Pancreas (tissue), 10 donors: ENCODE measurements around the gene DNAJC15. TPM values are rescaled to one million over a fixed set of nuclear protein-coding genes. Genes with fewer than 3 reads are reported as not detected.

Experiments
- ATAC-seq, 4 donors: fragments of 200-7000 bp; cut with Tn5 transposase; one replicate each; pipeline versions ENCODE4 v1.8.0 to v1.9.1; 2020; ENCODE audit warnings: mild to moderate bottlenecking in 4 of 4, moderate library complexity in 4 of 4
- DNase-seq, 6 donors: peaks; one replicate each; pipeline ENCODE4 v3.0.0-alpha.2; 2020
- FAIRE-seq: peaks from 2 replicates; lab custom pipeline; 2012; peaks lifted over from hg19 to GRCh38; lab: Jason Lieb, UNC
- H3K27ac ChIP-seq, 4 donors: fragments of 200-600 bp; sonication (generic); 1 replicate in 3 of 4; 2 replicates in 1 of 4; pipeline versions ENCODE4 v1.5.0 to v1.8.0; 2020
- H3K27me3 ChIP-seq, 4 donors: fragments of 200-600 bp; one replicate each; pipeline ENCODE4 v1.8.0; 2021
- H3K36me3 ChIP-seq, 3 donors: fragments of 200-600 bp; sonication (generic) in 1 of 3; one replicate each; pipeline versions ENCODE4 v1.5.0 to v1.8.0; 2020 to 2021
- H3K4me1 ChIP-seq, 3 donors: fragments of 200-600 bp; one replicate each; pipeline ENCODE4 v1.8.0; 2021
- H3K4me3 ChIP-seq, 4 donors: fragments of 200-600 bp; sonication (generic) in 2 of 4; one replicate each; pipeline versions ENCODE4 v1.5.0 to v1.8.0; 2020 to 2021
- H3K9me3 ChIP-seq, 4 donors: fragments of 200-600 bp; one replicate each; pipeline ENCODE4 v1.8.0; 2021
- CTCF ChIP-seq, 4 donors: fragments of 200-600 bp; sonication (generic) in 3 of 4; IDR thresholded peaks; one replicate each; pipeline versions ENCODE4 v1.5.0 to v1.8.0; 2021; ENCODE audit warnings: antibody characterized with exemption in 4 of 4
- WGBS, 2 donors: extraction: QIAGEN DNeasy Blood & Tissue Kit; methylation state at CpG; one replicate each; pipeline ENCODE4 v1.1.7; 2013; 5-methylcytosine and 5-hydroxymethylcytosine counted together
- intact Hi-C, 3 donors: fragments of 100-400 bp; cut with DNase I; formaldehyde crosslinking; loops; one replicate each; pipeline versions ENCODE4 v1.11.1 to v1.14.2; 2022
- polyA plus RNA-seq, 2 donors: library from polyadenylated mRNA; stranded (reverse); fragments of 200-250 nt; gene quantifications; one replicate each; pipeline ENCODE4 v1.2.3, GENCODE V29; 2013
- total RNA-seq, 6 donors: library from RNA; stranded (reverse); fragmentation: NEBNext Ultra II Directional in 4 of 6; extraction: Animal tissue kit (Norgen Biotek cat#: 25700) in 4 of 6; gene quantifications; one replicate each; pipeline versions ENCODE4 v1.2.1 to v1.2.4, GENCODE V29; 2021 to 2023
- donor health status: healthy with polysubstance abuse.
- donor health status: DM: no; HTN: no; CAD: no; lungs with moderate emphysema.
- donor health status: DM: no; HTN: no; CAD: no.
- donor health status: control.
- donor health status: control.
- donor health status: Bipolar disorder and iron deficiency.
- donor health status: DM: yes; HTN: yes; CAD: no.
- donor health status: DM: no; HTN: no; CAD: no.
- donor health status: DM: no; HTN: no; CAD: no.
- donor health status: DM: yes; HTN: yes; CAD: no.

The DNAJC15 gene
- total and polyA plus RNA-seq, 8 donors, result 5.2 to 10.2 (median 6.8) TPM

GRCh38 chr13:43077046-43077445 is 53.7 kb downstream of the DNAJC15 start:
- ATAC-seq (peak in 2 of 4 donors; percentile 16 to 44), FAIRE-seq (no peak), DNase-seq (no peak)
- H3K27me3 ChIP-seq, result no peaks in the 10 kb centered on the region
- no peak for TF ChIP-seq CTCF (IDR thresholded peaks at IDR 0.05)
- no peak overlapping the region for H3K27ac ChIP-seq
- intact Hi-C loops, result no loop called here
- WGBS, 2 donors, result 25 to 41% methylated on average over 1 of the region's 1 CpG
- H3K9me3 ChIP-seq, result no peaks in the 10 kb centered on the region
- peaks cover 6 to 11% (median 6%) of the 10 kb centered on the region in 3 donors for H3K4me1 ChIP-seq
- no peak overlapping the region for H3K4me3 ChIP-seq
- H3K36me3 ChIP-seq, result no peaks in the 10 kb centered on the region

- Histone ChIP-seq H3K36me3 (no peaks in the 10 kb centered on the region), H3K27ac (no peak overlapping the region), H3K4me1 (peaks cover 6 to 11% (median 6%) of the 10 kb centered on the region in 3 donors), H3K9me3 (no peaks in the 10 kb centered on the region), H3K4me3 (no peak overlapping the region), H3K27me3 (no peaks in the 10 kb centered on the region)
- 95 to 100% methylated on average over 1 of the region's 1 CpG for WGBS, 2 donors
- intact Hi-C loops, result no loop called here
- DNase-seq, result no peak
- FAIRE-seq, result no peak
- no peak for TF ChIP-seq CTCF (IDR thresholded peaks at IDR 0.05)
- peak in 1 of 4 donors; percentile 11 for ATAC-seq
Measured at GRCh38 chr13:43077461-43077860, 54.1 kb downstream of the DNAJC15 start.

DNA sequence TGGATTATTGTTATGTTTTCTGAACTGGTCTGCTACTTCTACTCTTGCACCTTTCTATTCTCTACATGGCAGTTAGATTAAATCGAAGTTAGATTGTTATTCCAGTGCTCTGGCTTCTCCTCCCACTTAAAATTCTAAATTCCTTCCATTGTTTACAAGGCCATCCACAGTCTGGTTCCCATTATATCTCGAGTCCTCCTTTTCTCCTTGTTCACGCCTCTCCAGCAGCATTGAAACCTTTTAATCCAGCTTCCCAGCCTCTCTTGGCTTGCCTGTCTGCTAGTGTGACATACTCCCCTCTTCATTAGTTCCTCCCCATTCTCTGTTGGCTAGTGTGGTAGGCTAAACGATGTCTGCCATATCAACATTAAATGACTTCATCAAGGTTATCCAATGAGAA is 54.5 kb downstream of the DNAJC15 start:
- FAIRE-seq (no peak), ATAC-seq (no peak), DNase-seq (no peak)
- Histone ChIP-seq H3K36me3 (no peaks in the 10 kb centered on the region), H3K9me3 (no peaks in the 10 kb centered on the region), H3K4me1 (peaks cover 6 to 11% (median 6%) of the 10 kb centered on the region in 3 donors), H3K4me3 (no peak overlapping the region), H3K27me3 (no peaks in the 10 kb centered on the region), H3K27ac (no peak overlapping the region)
- TF ChIP-seq CTCF (IDR thresholded peaks at IDR 0.05), result no peak
- 63 to 69% methylated on average over 4 of the region's 4 CpGs for WGBS, 2 donors
- intact Hi-C loops, result no loop called here

- DNase-seq, result no peak
- 90 to 96% methylated on average over 4 of the region's 4 CpGs for WGBS, 2 donors
- TF ChIP-seq CTCF (IDR thresholded peaks at IDR 0.05), result no peak
- Histone ChIP-seq H3K4me3 (no peak overlapping the region), H3K27me3 (no peaks in the 10 kb centered on the region), H3K27ac (no peak overlapping the region), H3K9me3 (no peaks in the 10 kb centered on the region), H3K4me1 (peaks cover 6 to 11% (median 6%) of the 10 kb centered on the region in 3 donors), H3K36me3 (no peaks in the 10 kb centered on the region)
- no peak for FAIRE-seq
- intact Hi-C loops, result no loop called here
- ATAC-seq, result no peak
Measured at GRCh38 chr13:43078399-43078798, 55.0 kb downstream of the DNAJC15 start.

- ATAC-seq, result no peak
Measured at GRCh38 chr13:43079392-43079931, 56.1 kb downstream of the DNAJC15 start.

More at GRCh38 chr13:43079392-43079931, 56.1 kb downstream of the DNAJC15 start:
- 96 to 98% methylated on average over 2 of the region's 2 CpGs for WGBS, 2 donors
- no peak for FAIRE-seq
- Histone ChIP-seq H3K4me3 (no peak overlapping the region), H3K4me1 (peaks cover 6 to 11% (median 6%) of the 10 kb centered on the region in 3 donors), H3K27ac (no peak overlapping the region), H3K9me3 (no peaks in the 10 kb centered on the region), H3K27me3 (no peaks in the 10 kb centered on the region), H3K36me3 (no peaks in the 10 kb centered on the region)
- TF ChIP-seq CTCF (IDR thresholded peaks at IDR 0.05), result no peak
- DNase-seq, result no peak
- intact Hi-C loops, result no loop called here
